BLaER1 treated with 17β-estradiol and CSF1 and Interleukin-3, amounts not matched to agents 10 nM and 100 nM (cell line): ENCODE measurements around the gene SDHAF2.

Experiments used
- H3K27ac ChIP-seq, 11 experiments: shearing (Covaris generic); formaldehyde crosslinking; 2 replicates each; pipeline ENCODE4 v1.8.1; 2022
- H3K27me3 ChIP-seq, 11 experiments: shearing (Covaris generic); formaldehyde crosslinking; 2 replicates each; pipeline ENCODE4 v1.8.1; 2022
- H3K36me3 ChIP-seq, 11 experiments: shearing (Covaris generic); formaldehyde crosslinking; 2 replicates each; pipeline ENCODE4 v1.8.1; 2022
- H3K4me1 ChIP-seq, 10 experiments: shearing (Covaris generic); formaldehyde crosslinking; 2 replicates each; pipeline ENCODE4 v1.8.1; 2022
- H3K4me2 ChIP-seq, 11 experiments: shearing (Covaris generic); formaldehyde crosslinking; 2 replicates each; pipeline ENCODE4 v1.8.1; 2022
- H3K4me3 ChIP-seq, 10 experiments: shearing (Covaris generic); formaldehyde crosslinking; 2 replicates each; pipeline ENCODE4 v1.8.1; 2022
- H3K9ac ChIP-seq, 11 experiments: shearing (Covaris generic); formaldehyde crosslinking; 2 replicates each; pipeline ENCODE4 v1.8.1; 2022
- H3K9me3 ChIP-seq, 11 experiments: shearing (Covaris generic); formaldehyde crosslinking; replicated peaks in 1 of 11; 2 replicates each; pipeline ENCODE4 v1.8.1; 2022
- H4K20me1 ChIP-seq, 11 experiments: shearing (Covaris generic); formaldehyde crosslinking; 2 replicates each; pipeline ENCODE4 v1.8.1; 2022
- Cebpa-rat ChIP-seq, 11 experiments: shearing (Covaris generic); IDR thresholded peaks; 2 replicates each; pipeline ENCODE4 v1.8.1; 2022

Gene SDHAF2

DNA sequence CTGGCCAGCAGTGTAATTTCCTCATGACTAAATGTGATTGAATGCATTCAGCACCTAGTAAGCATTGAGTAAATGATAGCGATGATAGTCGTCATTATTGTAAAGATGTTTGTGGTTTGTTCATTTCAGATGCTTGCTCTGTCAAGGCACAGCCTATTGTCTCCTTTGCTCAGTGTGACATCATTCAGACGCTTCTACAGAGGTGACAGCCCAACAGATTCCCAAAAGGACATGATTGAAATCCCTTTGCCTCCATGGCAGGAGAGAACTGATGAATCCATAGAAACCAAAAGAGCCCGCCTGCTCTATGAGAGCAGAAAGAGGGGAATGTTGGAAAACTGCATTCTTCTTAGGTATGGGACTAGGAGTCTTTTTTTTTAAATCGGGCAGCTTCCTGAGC, 7.6 kb downstream of the SDHAF2 start:
- no peak overlapping the region for H3K4me3 ChIP-seq
- no peaks in the 10 kb centered on the region for H3K27me3 ChIP-seq
- TF ChIP-seq Cebpa-rat (IDR thresholded peaks at IDR 0.05), result no peak
- H4K20me1 ChIP-seq, result peaks cover 66 to 100% (median 97%) of the 10 kb centered on the region in 11 experiments
- peaks cover 0 to 11% (median 3%) of the 10 kb centered on the region in 11 experiments; a peak in 9 of 22 replicates for H3K9me3 ChIP-seq
- H3K4me2 ChIP-seq, result no peak overlapping the region
- H3K27ac ChIP-seq, result no peak overlapping the region
- H3K4me1 ChIP-seq, result peaks cover 0 to 22% (median 10%) of the 10 kb centered on the region in 10 experiments; a peak in 17 of 20 replicates
- no peak overlapping the region for H3K9ac ChIP-seq
- peaks cover 72 to 86% (median 80%) of the 10 kb centered on the region in 11 experiments for H3K36me3 ChIP-seq

DNA sequence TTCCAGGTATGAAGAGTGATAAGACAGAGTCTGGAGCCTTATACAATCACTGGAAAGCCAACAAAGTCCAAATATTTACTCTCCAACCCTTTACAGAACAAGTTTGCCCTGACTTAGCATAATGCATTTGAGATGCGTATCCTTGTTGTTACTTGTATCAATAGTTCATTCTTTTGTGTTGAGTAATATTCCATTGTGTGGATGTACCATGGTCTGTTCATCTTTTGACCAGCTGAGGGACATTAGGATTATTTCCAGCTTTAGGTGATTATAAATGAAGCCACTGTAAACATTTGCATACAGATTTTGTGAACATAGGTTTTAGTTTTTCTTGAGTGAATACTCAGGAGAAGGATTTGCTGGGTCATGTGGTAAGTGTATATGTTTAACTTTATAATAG, 9.7 kb downstream of the SDHAF2 start:
- Histone ChIP-seq H4K20me1 (peaks cover 54 to 100% (median 96%) of the 10 kb centered on the region in 11 experiments), H3K4me1 (peaks cover 0 to 16% (median 10%) of the 10 kb centered on the region in 10 experiments; a peak in 15 of 20 replicates), H3K4me3 (no peak overlapping the region), H3K9me3 (peaks cover 0 to 26% (median 10%) of the 10 kb centered on the region in 11 experiments; a peak in 11 of 22 replicates), H3K27ac (no peak overlapping the region), H3K27me3 (no peaks in the 10 kb centered on the region), H3K36me3 (peaks cover 85 to 89% (median 88%) of the 10 kb centered on the region in 11 experiments), H3K4me2 (no peak overlapping the region), H3K9ac (no peak overlapping the region)
- TF ChIP-seq Cebpa-rat (IDR thresholded peaks at IDR 0.05), result no peak

DNA sequence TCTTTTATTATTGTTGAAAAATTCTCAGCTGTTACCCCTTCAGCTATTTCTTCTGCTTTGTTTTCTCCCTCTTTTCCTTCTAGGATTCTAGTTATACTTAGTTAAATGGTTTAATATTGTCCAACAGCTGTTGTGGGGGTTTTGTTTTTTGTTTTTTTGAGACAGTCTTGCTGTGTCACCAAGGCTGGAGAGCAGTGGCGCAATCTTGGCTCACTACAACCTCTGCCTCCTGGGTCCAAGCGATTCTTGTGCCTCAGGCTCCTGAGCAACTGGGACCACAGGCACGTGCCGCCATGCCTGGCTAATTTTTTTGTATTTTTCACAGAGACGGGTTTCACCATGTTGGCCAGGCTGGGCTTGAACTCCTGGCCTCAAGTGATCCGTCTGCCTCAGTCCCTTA, 12.7 kb downstream of the SDHAF2 start:
- no peak overlapping the region for H3K4me2 ChIP-seq
- peaks cover 43 to 100% (median 95%) of the 10 kb centered on the region in 11 experiments; a peak in 21 of 22 replicates for H4K20me1 ChIP-seq
- H3K9me3 ChIP-seq, result peaks cover 0 to 26% (median 10%) of the 10 kb centered on the region in 11 experiments; a peak in 11 of 22 replicates
- peaks cover 93 to 100% (median 97%) of the 10 kb centered on the region in 11 experiments for H3K36me3 ChIP-seq
- no peak overlapping the region for H3K4me3 ChIP-seq
- TF ChIP-seq Cebpa-rat (IDR thresholded peaks at IDR 0.05), result no peak
- H3K9ac ChIP-seq, result no peak overlapping the region
- H3K27me3 ChIP-seq, result no peaks in the 10 kb centered on the region
- 0 out of 22 replicates have a peak overlapping the region, but pooled peaks of 1 of the 11 experiments have one; percentile 10 for H3K27ac ChIP-seq
- peaks cover 3 to 14% (median 4%) of the 10 kb centered on the region in 10 experiments; a peak in 10 of 20 replicates for H3K4me1 ChIP-seq

DNA sequence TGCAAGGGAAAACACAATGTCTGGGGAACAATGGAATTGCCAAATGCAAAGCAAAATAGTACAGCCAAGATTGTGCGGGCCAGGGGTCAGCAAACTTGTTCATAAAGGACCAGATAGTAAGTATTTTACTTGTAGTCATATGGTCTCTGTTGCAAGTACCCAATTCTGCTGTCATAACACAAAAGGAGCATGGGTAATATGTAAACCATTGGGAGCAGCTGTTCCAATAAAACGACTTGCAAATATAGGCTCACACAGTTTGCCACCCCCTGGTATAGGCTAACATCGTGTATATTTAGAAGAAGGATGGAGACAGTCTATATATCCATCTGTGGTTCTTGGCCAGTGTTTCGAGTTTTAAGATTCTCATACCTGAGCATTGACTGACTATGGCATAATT, 15.6 kb downstream of the SDHAF2 start:
- Histone ChIP-seq H3K36me3 (peaks cover 93 to 100% (median 96%) of the 10 kb centered on the region in 11 experiments), H3K9ac (no peak overlapping the region)

DNA sequence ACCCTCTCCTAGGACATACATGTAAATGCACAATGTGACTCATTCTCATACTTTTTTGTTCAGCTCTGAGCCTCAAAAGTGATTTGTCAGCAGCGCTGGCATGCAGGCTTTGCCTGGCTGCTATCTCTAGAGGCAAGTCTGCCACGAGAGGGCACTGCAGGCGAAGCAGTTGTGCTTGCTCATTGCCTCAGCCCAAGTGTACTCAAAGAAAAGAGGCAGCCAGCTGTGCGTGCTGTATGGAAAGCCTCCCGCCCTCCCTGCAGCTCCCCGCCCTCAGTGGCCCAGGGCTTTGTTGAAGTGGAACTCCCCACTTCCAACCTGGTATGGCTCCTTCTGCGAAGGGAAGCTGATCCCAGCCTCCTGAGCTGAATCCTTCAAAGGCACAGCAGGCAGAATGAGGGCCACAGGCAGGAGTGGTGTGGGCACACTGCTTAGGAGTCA, 16.3 kb downstream of the SDHAF2 start:
- Histone ChIP-seq H3K9me3 (peaks cover 0 to 26% (median 10%) of the 10 kb centered on the region in 11 experiments; a peak in 11 of 22 replicates), H3K36me3 (peaks cover 93 to 100% (median 96%) of the 10 kb centered on the region in 11 experiments), H3K27me3 (no peaks in the 10 kb centered on the region), H3K4me2 (peak overlapping the region in 6 of 11 experiments; percentile 6 to 65 (median 32); a peak in 6 of 22 replicates), H4K20me1 (peaks cover 40 to 100% (median 92%) of the 10 kb centered on the region in 11 experiments; a peak in 21 of 22 replicates), H3K4me1 (peaks cover 3 to 14% (median 4%) of the 10 kb centered on the region in 10 experiments; a peak in 10 of 20 replicates), H3K9ac (0 out of 22 replicates have a peak overlapping the region, but pooled peaks of 2 of the 11 experiments have one; percentile 34 to 48), H3K4me3 (no peak overlapping the region), H3K27ac (peak overlapping the region in 3 of 11 experiments; percentile 30 to 38 (median 37); a peak in 3 of 22 replicates)
- TF ChIP-seq Cebpa-rat (IDR thresholded peaks at IDR 0.05), result no peak

More for the DNA sequence above, 15.6 kb downstream of the SDHAF2 start:
- H3K4me1 ChIP-seq, result peaks cover 3 to 14% (median 4%) of the 10 kb centered on the region in 10 experiments; a peak in 10 of 20 replicates
- no peaks in the 10 kb centered on the region for H3K27me3 ChIP-seq
- peaks cover 40 to 100% (median 90%) of the 10 kb centered on the region in 11 experiments; a peak in 21 of 22 replicates for H4K20me1 ChIP-seq
- no peak overlapping the region for H3K4me2 ChIP-seq
- H3K4me3 ChIP-seq, result no peak overlapping the region
- no peak for TF ChIP-seq Cebpa-rat (IDR thresholded peaks at IDR 0.05)
- 0 out of 22 replicates have a peak overlapping the region, but pooled peaks of 1 of the 11 experiments have one; percentile 37 for H3K27ac ChIP-seq
- H3K9me3 ChIP-seq, result peaks cover 0 to 26% (median 10%) of the 10 kb centered on the region in 11 experiments; a peak in 11 of 22 replicates

DNA sequence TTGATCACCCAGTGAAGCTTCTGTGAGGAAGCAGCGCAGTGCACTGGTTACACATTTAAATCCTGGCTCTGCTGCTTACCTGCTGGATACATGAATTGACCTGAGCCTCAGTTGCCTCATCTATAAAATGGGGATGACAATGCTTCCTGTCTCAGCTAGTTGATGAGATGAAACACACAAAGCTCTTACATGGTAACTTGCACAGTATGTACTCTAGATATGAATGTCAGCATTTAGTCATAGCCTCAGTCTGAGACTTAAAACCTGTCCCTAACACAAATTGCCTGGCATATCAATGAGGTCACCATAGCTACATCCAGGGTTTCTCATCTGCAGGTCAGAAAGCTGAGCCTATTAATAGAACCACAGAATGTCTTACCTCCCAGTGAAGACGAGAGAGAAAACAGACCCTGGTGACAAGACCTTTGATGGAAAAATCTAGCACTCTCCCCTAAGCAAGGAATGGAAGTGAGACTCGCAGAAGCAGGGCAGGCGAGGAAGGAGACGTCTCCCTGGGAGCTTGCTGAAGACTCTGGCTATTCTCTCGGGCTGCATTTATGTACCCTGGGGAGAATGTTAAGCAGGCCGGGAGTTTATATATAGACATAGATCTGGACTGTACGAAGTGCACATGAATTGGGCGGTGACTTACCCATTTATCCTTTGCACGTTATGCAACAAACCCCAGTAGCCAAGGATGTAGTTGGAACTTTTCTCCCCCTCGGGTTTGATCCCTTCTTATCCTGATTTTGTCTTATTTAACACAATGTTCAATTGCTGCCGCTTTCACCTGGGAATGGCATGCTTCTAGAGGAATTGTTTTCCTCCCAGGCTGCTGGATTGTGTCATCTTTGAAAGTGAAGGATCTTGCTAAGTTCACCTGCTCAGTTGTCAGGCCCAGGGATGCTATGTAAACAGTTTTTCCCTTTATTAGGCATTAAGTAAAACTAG, 18.0 kb downstream of the SDHAF2 start:
- Histone ChIP-seq H4K20me1 (peaks cover 37 to 96% (median 84%) of the 10 kb centered on the region in 11 experiments; a peak in 21 of 22 replicates), H3K4me3 (no peak overlapping the region), H3K9me3 (peaks cover 0 to 15% (median 3%) of the 10 kb centered on the region in 11 experiments; a peak in 10 of 22 replicates), H3K4me1 (peaks cover 3 to 14% (median 4%) of the 10 kb centered on the region in 10 experiments; a peak in 10 of 20 replicates), H3K27ac (no peak overlapping the region), H3K9ac (no peak overlapping the region), H3K27me3 (no peaks in the 10 kb centered on the region), H3K4me2 (no peak overlapping the region), H3K36me3 (peaks cover 94 to 100% (median 96%) of the 10 kb centered on the region in 11 experiments)
- no peak for TF ChIP-seq Cebpa-rat (IDR thresholded peaks at IDR 0.05)

DNA sequence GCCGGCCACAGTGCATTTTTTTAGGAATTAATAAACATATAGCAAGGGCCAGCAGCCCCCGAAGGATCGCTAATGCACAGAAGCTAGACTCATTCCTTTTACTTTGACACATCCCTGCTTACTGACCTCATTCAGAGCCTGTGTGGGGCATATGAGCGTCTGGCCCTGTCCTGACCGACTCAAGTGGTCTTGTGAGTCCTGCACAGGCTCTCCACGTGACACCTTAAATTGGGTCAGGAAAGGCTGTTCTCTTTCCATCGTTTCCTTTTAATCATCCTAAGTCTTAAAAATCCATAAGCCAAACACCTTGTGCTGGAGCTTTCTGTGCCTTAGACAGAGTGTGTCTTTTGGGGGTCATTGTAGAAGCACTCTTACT, 18.6 kb downstream of the SDHAF2 start:
- Histone ChIP-seq H3K9me3 (peaks cover 0 to 8% (median 0%) of the 10 kb centered on the region in 11 experiments; a peak in 4 of 22 replicates), H3K27ac (no peak overlapping the region), H3K27me3 (no peaks in the 10 kb centered on the region), H3K4me3 (no peak overlapping the region), H3K4me1 (peaks cover 3 to 14% (median 4%) of the 10 kb centered on the region in 10 experiments; a peak in 10 of 20 replicates), H3K36me3 (peaks cover 94 to 100% (median 96%) of the 10 kb centered on the region in 11 experiments), H3K9ac (no peak overlapping the region), H4K20me1 (peaks cover 37 to 96% (median 85%) of the 10 kb centered on the region in 11 experiments; a peak in 21 of 22 replicates), H3K4me2 (no peak overlapping the region)
- TF ChIP-seq Cebpa-rat (IDR thresholded peaks at IDR 0.05), result no peak

DNA sequence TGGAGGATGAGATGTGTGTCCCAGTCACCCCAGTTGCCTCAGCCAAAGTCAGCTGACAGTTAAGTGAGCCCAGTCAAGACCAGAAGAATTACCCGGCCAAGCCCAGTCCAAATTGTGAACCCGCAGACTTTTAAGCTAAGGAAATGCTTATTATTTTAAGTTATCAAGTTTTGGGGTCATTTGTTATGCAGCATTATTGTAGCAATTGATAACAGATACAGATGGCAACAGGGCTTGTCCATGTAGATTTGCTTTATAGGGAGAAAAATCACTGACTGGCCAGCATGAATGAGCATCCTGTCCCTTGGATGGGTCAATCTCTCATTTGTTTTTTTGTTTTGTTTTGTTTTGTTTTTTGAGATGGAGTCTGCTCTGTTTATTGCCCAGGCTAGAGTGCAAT, 22.9 kb downstream of the SDHAF2 start:
- Histone ChIP-seq H4K20me1 (peaks cover 11 to 87% (median 65%) of the 10 kb centered on the region in 11 experiments; a peak in 19 of 22 replicates), H3K4me2 (no peak overlapping the region), H3K27ac (no peak overlapping the region), H3K27me3 (no peaks in the 10 kb centered on the region), H3K9ac (no peak overlapping the region), H3K9me3 (no peaks in the 10 kb centered on the region), H3K4me3 (no peak overlapping the region), H3K4me1 (peaks cover 0 to 9% (median 0%) of the 10 kb centered on the region in 10 experiments; a peak in 4 of 20 replicates), H3K36me3 (peaks cover 72 to 96% (median 80%) of the 10 kb centered on the region in 11 experiments)
- TF ChIP-seq Cebpa-rat (IDR thresholded peaks at IDR 0.05), result no peak
